Activated CD8-positive, alpha-beta T cell treated with anti-CD3 and anti-CD28 coated beads, Interleukin-2, amount 10 ng/mL, durations not matched to agents 7 days and 5 days (primary cell): ENCODE results near the gene SLC8A1. TPM values are rescaled to one million over a fixed set of nuclear protein-coding genes. Genes with fewer than 3 reads are reported as not detected.

Source experiments
- ATAC-seq: fragments of 150-1000 bp; cut with Tn5 transposase; one replicate; pipeline ENCODE4 v1.10.0; 2021; ENCODE audit warnings: moderate library complexity
- CTCF ChIA-PET: fragments of 350-600 bp; sonication (Branson Sonifier 250); formaldehyde crosslinking; loops from one replicate; lab custom pipeline; 2021; ENCODE audit warnings: antibody characterized with exemption; lab: Charles Lee
- POLR2A ChIA-PET: fragments of 350-600 bp; sonication (Branson Sonifier 250); formaldehyde crosslinking; loops from one replicate; lab custom pipeline; 2021; ENCODE audit warnings: antibody characterized with exemption; lab: Charles Lee
- DNase-seq: peaks from one replicate; pipeline ENCODE4 v3.0.0-alpha.2; 2020
- H3K27ac Mint-ChIP-seq: one replicate; pipeline ENCODE4 v1.8.0; 2021; ENCODE audit warnings: mild to moderate bottlenecking, mixed read lengths
- H3K27me3 Mint-ChIP-seq: one replicate; pipeline ENCODE4 v1.8.0; 2021; ENCODE audit warnings: low read depth, mixed read lengths
- H3K36me3 Mint-ChIP-seq: one replicate; pipeline ENCODE4 v1.8.0; 2021; ENCODE audit warnings: low read depth, mixed read lengths
- H3K4me1 Mint-ChIP-seq: one replicate; pipeline ENCODE4 v1.8.0; 2021; ENCODE audit warnings: low read depth, mixed read lengths
- H3K4me3 Mint-ChIP-seq: one replicate; pipeline ENCODE4 v1.8.0; 2021; ENCODE audit warnings: mild to moderate bottlenecking, mixed read lengths
- H3K9me3 Mint-ChIP-seq: one replicate; pipeline ENCODE4 v1.8.0; 2022; ENCODE audit warnings: mixed read lengths; ENCODE audit not compliant: insufficient read depth
- total RNA-seq, 2 experiments: library from RNA; stranded (reverse); gene quantifications; one replicate each; pipeline ENCODE4 v1.2.3, GENCODE V29; 2021

Gene SLC8A1
- total RNA-seq, 2 experiments from 2014 or later = 0.10 to 0.45 TPM

GRCh38 chr2:40332191-40332826 lies 119.6 kb downstream of the SLC8A1 start:
- CTCF ChIA-PET = no interaction called here
- Mint-ChIP-seq H3K9me3 (no peaks in the 10 kb centered on the region), H3K4me3 (no peak overlapping the region), H3K36me3 (no peaks in the 10 kb centered on the region), H3K27ac (no peak overlapping the region), H3K4me1 (no peaks in the 10 kb centered on the region), H3K27me3 (no peaks in the 10 kb centered on the region)
- DNase-seq (no peak), ATAC-seq (no peak)
- POLR2A ChIA-PET = no interaction called here

GRCh38 chr2:40330096-40330495 lies 121.8 kb downstream of the SLC8A1 start:
- DNase-seq (no peak), ATAC-seq (no peak)
- no peak overlapping the region for H3K27ac Mint-ChIP-seq
- H3K4me3 Mint-ChIP-seq = no peak overlapping the region
- ChIA-PET CTCF (no interaction called here), POLR2A (no interaction called here)
- no peaks in the 10 kb centered on the region for H3K27me3 Mint-ChIP-seq
- no peaks in the 10 kb centered on the region for H3K36me3 Mint-ChIP-seq
- no peaks in the 10 kb centered on the region for H3K9me3 Mint-ChIP-seq
- no peaks in the 10 kb centered on the region for H3K4me1 Mint-ChIP-seq

GRCh38 chr2:40329739-40330030 lies 122.2 kb downstream of the SLC8A1 start:
- ATAC-seq (no peak), DNase-seq (no peak)
- CTCF ChIA-PET = no interaction called here
- Mint-ChIP-seq H3K36me3 (no peaks in the 10 kb centered on the region), H3K9me3 (no peaks in the 10 kb centered on the region), H3K27me3 (no peaks in the 10 kb centered on the region), H3K27ac (no peak overlapping the region), H3K4me3 (no peak overlapping the region), H3K4me1 (no peaks in the 10 kb centered on the region)
- POLR2A ChIA-PET = no interaction called here

- ChIA-PET POLR2A (no interaction called here), CTCF (no interaction called here)
- H3K9me3 Mint-ChIP-seq = no peaks in the 10 kb centered on the region
- H3K27me3 Mint-ChIP-seq = no peaks in the 10 kb centered on the region
- ATAC-seq = no peak
- H3K4me3 Mint-ChIP-seq = no peak overlapping the region
- no peaks in the 10 kb centered on the region for H3K36me3 Mint-ChIP-seq
- H3K4me1 Mint-ChIP-seq = no peaks in the 10 kb centered on the region
- DNase-seq = no peak
- H3K27ac Mint-ChIP-seq = no peak overlapping the region
Measured at GRCh38 chr2:40325116-40325515, 126.8 kb downstream of the SLC8A1 start.

GRCh38 chr2:40324656-40325055 lies 127.2 kb downstream of the SLC8A1 start:
- Mint-ChIP-seq H3K4me3 (no peak overlapping the region), H3K4me1 (no peaks in the 10 kb centered on the region), H3K36me3 (no peaks in the 10 kb centered on the region), H3K9me3 (no peaks in the 10 kb centered on the region), H3K27ac (no peak overlapping the region), H3K27me3 (no peaks in the 10 kb centered on the region)
- POLR2A ChIA-PET = no interaction called here
- ATAC-seq (no peak), DNase-seq (no peak)
- CTCF ChIA-PET = no interaction called here

- ChIA-PET CTCF (no interaction called here), POLR2A (no interaction called here)
- ATAC-seq (no peak), DNase-seq (no peak)
- H3K4me3 Mint-ChIP-seq = no peak overlapping the region
- no peaks in the 10 kb centered on the region for H3K9me3 Mint-ChIP-seq
- H3K27ac Mint-ChIP-seq = no peak overlapping the region
- no peaks in the 10 kb centered on the region for H3K36me3 Mint-ChIP-seq
- no peaks in the 10 kb centered on the region for H3K4me1 Mint-ChIP-seq
- H3K27me3 Mint-ChIP-seq = no peaks in the 10 kb centered on the region
Measured at GRCh38 chr2:40321822-40322221, 130.1 kb downstream of the SLC8A1 start.

- H3K4me1 Mint-ChIP-seq = no peaks in the 10 kb centered on the region
- H3K27me3 Mint-ChIP-seq = no peaks in the 10 kb centered on the region
- H3K27ac Mint-ChIP-seq = no peak overlapping the region
- DNase-seq = no peak
- ATAC-seq = no peak
- no peak overlapping the region for H3K4me3 Mint-ChIP-seq
- ChIA-PET POLR2A (no interaction called here), CTCF (no interaction called here)
- no peaks in the 10 kb centered on the region for H3K36me3 Mint-ChIP-seq
- no peaks in the 10 kb centered on the region for H3K9me3 Mint-ChIP-seq
Measured at GRCh38 chr2:40321016-40321623, 130.8 kb downstream of the SLC8A1 start.

GRCh38 chr2:40318921-40319320 lies 133.0 kb downstream of the SLC8A1 start:
- Mint-ChIP-seq H3K4me3 (no peak overlapping the region), H3K27me3 (no peaks in the 10 kb centered on the region), H3K36me3 (no peaks in the 10 kb centered on the region), H3K4me1 (no peaks in the 10 kb centered on the region), H3K27ac (no peak overlapping the region), H3K9me3 (no peaks in the 10 kb centered on the region)
- POLR2A ChIA-PET = no interaction called here
- ATAC-seq = no peak
- DNase-seq = no peak
- CTCF ChIA-PET = no interaction called here

- POLR2A ChIA-PET = no interaction called here
- CTCF ChIA-PET = no interaction called here
- no peak for DNase-seq
- Mint-ChIP-seq H3K27me3 (no peaks in the 10 kb centered on the region), H3K9me3 (no peaks in the 10 kb centered on the region), H3K27ac (no peak overlapping the region), H3K36me3 (no peaks in the 10 kb centered on the region), H3K4me3 (no peak overlapping the region), H3K4me1 (no peaks in the 10 kb centered on the region)
- no peak for ATAC-seq
Measured at GRCh38 chr2:40317761-40318160, 134.1 kb downstream of the SLC8A1 start.

- no peak for DNase-seq
- H3K4me1 Mint-ChIP-seq = no peaks in the 10 kb centered on the region
- H3K27ac Mint-ChIP-seq = no peak overlapping the region
- CTCF ChIA-PET = no interaction called here
- H3K4me3 Mint-ChIP-seq = no peak overlapping the region
- no peaks in the 10 kb centered on the region for H3K36me3 Mint-ChIP-seq
- no peaks in the 10 kb centered on the region for H3K9me3 Mint-ChIP-seq
- H3K27me3 Mint-ChIP-seq = no peaks in the 10 kb centered on the region
- POLR2A ChIA-PET = no interaction called here
- ATAC-seq = no peak
Measured at GRCh38 chr2:40317046-40317445, 134.8 kb downstream of the SLC8A1 start.

GRCh38 chr2:40316620-40317019 lies 135.3 kb downstream of the SLC8A1 start:
- H3K9me3 Mint-ChIP-seq = no peaks in the 10 kb centered on the region
- no peaks in the 10 kb centered on the region for H3K4me1 Mint-ChIP-seq
- DNase-seq (no peak), ATAC-seq (no peak)
- no peaks in the 10 kb centered on the region for H3K36me3 Mint-ChIP-seq
- H3K27ac Mint-ChIP-seq = no peak overlapping the region
- ChIA-PET CTCF (no interaction called here), POLR2A (no interaction called here)
- no peaks in the 10 kb centered on the region for H3K27me3 Mint-ChIP-seq
- H3K4me3 Mint-ChIP-seq = no peak overlapping the region

- H3K9me3 Mint-ChIP-seq = no peaks in the 10 kb centered on the region
- no peaks in the 10 kb centered on the region for H3K4me1 Mint-ChIP-seq
- H3K27ac Mint-ChIP-seq = no peak overlapping the region
- H3K4me3 Mint-ChIP-seq = no peak overlapping the region
- CTCF ChIA-PET = no interaction called here
- DNase-seq = no peak
- H3K36me3 Mint-ChIP-seq = no peaks in the 10 kb centered on the region
- no peak for ATAC-seq
- H3K27me3 Mint-ChIP-seq = no peaks in the 10 kb centered on the region
- POLR2A ChIA-PET = no interaction called here
Measured at GRCh38 chr2:40315683-40316082, 136.2 kb downstream of the SLC8A1 start.

- H3K36me3 Mint-ChIP-seq = no peaks in the 10 kb centered on the region
- H3K4me1 Mint-ChIP-seq = no peaks in the 10 kb centered on the region
Measured at GRCh38 chr2:40311026-40311425, 140.9 kb downstream of the SLC8A1 start.

More at GRCh38 chr2:40311026-40311425, 140.9 kb downstream of the SLC8A1 start:
- H3K27ac Mint-ChIP-seq = no peak overlapping the region
- H3K4me3 Mint-ChIP-seq = no peak overlapping the region
- ChIA-PET POLR2A (no interaction called here), CTCF (no interaction called here)
- no peak for ATAC-seq
- no peak for DNase-seq
- H3K9me3 Mint-ChIP-seq = no peaks in the 10 kb centered on the region
- no peaks in the 10 kb centered on the region for H3K27me3 Mint-ChIP-seq
